NT2/D1 (cell line): ENCODE results near the gene SMIM33.
"Not testable (repeated sequence)": the region's sequence is repeated elsewhere in the genome, so short reads cannot be mapped to it uniquely, and the experiment has no call there.

ENCODE experiments used
- SUZ12 ChIP-seq: IDR thresholded peaks from 2 replicates; pipeline ENCODE4 v1.6.1; 2011; ENCODE audit not compliant: insufficient read length, insufficient read depth; ENCODE audit errors: extremely low read depth
- YY1 ChIP-seq: IDR thresholded peaks from 2 replicates; pipeline ENCODE4 v1.6.1; 2011; ENCODE audit not compliant: insufficient read length, insufficient read depth

- TF ChIP-seq SUZ12, YY1: not testable (repeated sequence)
Measured at GRCh38 chr5:139504722-139505121, 33.9 kb downstream of the SMIM33 start.
